Kidney glomerular epithelial cell (primary cell): ENCODE data around the gene GOLGA8N.
A peak's percentile ranks its signal among the peaks of the same experiment; 100 is the strongest.

Experiments
- DNase-seq: peaks from one replicate; lab custom pipeline; 2025; lab: John Stamatoyannopoulos, UW

Gene GOLGA8N

GRCh38 chr15:32651229-32651837 is 58.1 kb downstream of the GOLGA8N start:
- peak; percentile 45 for DNase-seq

DNA sequence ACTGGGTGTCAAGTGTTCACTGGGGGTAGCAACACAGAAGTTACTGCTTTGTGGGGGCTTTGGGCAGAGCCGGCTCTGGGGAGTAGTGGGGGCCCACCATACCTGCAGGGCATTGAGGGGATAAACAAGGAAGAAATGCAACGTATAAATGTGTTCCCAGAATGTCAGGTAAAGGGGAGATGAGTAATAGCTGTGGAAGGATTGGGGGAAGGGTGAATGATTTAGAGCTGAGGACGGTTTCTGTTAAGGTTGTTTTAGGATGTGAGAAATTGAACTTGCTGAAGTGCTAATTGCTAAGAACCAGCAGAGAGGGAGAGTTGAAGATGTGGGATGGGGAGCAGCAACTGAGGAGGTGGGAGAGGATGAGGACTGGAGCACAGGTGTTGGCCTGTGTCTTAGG is 58.9 kb downstream of the GOLGA8N start:
- no peak for DNase-seq

DNA sequence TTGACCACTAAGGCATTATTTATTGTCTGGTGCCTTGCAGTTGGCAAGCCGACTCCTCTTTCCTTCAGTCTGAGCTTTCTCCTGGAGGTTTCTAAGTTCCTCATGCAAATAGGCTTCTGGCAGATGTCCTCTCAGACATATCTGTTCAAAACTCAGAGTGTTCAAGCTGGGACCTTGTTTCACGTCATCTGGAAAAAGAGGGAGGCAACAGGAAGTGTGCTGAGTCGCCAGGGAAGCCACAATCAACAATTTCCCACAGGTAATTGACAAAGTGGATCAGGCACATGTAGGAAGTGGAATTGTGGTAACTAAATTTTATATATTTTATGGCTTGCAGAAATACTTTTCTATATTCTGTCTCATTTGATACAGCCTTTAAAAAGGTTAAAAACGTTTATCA is 62.8 kb downstream of the GOLGA8N start:
- DNase-seq, result no peak

DNA sequence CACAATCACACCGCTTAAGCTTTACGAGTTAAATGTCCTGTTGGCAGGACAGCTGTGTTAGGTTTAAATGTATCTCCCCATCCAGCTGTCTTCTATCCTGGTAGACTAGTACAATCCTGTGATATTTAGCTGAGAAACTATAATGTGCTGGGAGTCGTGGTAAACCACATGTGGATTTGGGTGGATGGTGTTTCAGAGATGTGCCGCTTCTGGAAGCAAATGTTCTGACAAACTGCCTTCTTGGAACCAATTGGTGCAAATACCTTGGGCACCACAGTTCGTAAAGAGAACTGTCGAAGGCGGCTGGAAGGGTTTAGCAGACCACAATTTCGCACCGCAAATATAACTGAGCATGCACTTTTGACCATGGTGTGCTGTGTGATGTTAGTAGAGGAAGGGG is 63.2 kb downstream of the GOLGA8N start:
- no peak for DNase-seq
